GM19372 (cell line): Measurements from ENCODE around the gene COQ8A.
"Not testable (repeated sequence)": the region's sequence is repeated elsewhere in the genome, so short reads cannot be mapped to it uniquely, and the experiment has no call there.

Experiments
- ATAC-seq: cut with Tn5 transposase; IDR thresholded peaks from one replicate; pipeline ENCODE4 v1.9.1; 2021; ENCODE audit warnings: mild to moderate bottlenecking, low read depth, moderate library complexity; ENCODE audit not compliant: unreplicated experiment

COQ8A gene

DNA sequence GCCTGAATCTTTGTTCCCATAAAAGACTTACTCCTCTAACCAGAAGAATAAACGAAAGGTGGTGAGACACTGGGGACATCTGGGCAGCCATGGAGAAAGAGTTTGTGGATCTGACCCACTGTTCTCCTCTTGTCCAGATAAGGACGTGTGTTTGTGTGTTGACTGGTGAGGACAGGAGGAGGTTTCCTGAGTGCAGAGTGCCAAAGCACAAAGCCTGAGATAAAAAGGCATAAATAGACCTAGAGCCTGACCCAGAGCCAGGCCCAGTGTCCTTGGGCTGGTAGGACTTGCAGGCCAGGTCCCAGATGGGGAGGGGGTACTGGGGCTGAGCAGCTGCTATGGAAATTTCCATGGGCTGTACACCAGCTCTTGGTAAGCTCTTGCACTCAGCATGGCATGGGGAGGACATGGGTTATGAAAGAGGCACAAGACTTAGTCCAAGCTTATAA, 19.6 kb upstream of the COQ8A start:
- no peak for ATAC-seq

DNA sequence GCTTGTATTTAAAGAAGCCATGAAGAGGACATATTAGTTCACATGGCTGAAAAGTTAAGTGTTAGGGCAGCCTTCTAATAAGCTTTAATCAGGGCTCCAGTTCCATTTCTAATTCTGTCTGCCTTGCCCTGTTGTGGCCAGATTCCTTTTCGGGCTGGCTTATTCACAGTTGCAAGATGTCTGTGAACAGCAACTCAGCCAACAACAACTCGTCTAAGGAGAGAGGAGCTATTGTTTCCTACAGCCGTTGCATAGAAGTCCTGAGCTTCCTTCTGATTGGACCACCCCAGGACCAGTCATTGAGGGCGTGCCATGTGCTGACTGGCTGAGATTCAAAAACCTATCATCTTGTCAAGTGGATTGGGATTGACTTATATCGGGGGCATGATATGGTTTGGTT, 18.6 kb upstream of the COQ8A start:
- no peak for ATAC-seq

DNA sequence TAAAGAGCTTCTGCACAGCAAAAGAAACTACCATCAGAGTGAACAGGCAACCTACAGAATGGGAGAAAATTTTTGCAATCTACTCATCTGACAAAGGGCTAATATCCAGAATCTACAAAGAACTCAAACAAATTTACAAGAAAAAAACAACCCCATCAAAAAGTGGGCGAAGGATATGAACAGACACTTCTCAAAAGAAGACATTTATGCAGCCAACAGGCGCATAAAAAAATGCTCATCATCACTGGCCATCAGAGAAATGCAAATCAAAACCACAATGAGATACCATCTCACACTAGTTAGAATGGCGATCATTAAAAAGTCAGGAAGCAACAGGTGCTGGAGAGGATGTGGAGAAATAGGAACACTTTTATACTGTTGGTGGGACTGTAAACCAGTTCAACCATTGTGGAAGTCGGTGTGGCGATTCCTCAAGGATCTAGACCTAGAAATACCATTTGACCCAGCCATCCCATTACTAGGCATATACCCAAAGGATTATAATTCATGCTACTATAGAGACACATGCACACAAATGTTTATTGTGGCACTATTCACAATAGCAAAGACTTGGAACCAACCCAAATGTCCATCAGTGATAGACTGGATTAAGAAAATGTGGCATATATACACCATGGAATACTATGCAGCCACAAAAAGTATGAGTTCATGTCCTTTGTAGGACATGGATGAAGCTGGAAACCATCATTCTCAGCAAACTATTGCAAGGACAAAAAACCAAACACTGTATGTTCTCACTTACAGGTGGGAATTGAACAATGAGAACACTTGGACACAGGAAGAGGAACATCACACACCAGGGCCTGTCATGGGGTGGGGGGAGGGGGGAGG, 10.6 kb upstream of the COQ8A start:
- ATAC-seq, result not testable (repeated sequence)

DNA sequence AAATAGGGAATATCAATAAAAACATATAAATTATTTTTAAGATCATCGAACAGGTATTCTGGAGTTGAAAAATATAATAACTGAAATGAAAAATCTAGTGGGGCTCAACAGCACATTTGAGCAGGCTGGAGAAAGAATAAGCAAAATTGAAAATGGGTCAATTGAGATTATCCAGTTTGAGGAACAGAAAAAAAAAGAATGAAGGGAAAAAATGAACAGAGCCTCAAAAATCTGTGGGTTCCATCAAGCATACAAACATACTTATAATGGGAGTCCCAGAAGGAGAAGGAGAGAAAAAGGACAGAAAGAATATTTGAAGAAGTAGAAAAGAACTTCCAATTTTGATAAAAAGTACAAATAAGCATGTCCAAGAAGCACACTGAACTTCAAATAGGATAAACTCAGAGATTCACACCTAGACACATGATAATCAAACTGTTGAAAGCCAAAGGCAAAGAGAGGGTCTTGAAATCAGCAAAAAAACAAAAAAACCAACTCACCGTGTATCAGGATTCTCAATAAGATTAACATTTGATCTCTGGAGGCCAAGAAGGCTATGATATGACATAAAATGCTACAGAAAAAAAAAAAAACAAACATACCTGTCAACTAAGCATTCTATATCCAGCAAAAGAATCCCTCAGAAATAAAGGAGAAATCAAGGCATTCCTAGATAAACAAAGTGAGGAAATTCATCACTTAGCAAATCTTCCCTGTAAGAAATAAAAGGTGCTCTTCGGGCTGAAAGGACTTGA, 5.4 kb upstream of the COQ8A start:
- ATAC-seq, result no peak

DNA sequence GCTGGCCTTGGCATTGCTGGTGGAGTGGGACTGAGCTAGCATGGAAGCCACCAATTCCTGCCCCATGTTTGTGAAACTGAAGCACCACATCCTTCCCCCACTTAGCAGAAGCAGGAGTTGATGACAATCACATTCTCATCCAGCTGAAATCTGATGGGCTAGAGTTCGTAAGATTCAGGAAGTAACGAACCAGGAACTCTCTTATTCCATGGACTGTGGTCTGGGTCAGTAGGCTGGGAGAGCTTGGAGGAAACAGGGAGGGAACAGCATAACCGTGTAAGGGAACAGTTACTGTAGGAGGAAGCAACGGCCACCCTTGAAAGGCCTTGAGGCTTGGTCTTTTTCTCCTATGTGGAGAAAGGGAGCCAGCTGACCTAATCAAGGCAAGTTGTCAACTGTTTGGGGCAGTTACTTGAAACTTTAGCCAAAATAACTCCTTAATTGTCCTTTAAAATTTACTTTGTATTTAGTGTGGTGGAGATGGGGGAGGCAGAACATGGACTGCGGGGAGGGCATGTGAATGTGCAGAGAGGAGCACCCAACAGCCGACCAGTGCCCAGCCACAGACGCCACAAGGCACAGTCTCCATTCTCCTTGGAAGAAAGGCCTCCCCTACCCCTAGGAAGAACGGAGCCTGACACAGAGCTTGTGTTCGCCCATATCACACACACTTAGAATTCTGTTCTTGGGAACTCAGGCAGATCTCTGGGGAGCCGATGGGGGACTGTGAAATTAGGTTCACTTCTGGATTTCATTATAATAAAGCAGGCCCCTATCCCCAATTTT, 2.0 kb upstream of the COQ8A start:
- no peak for ATAC-seq

DNA sequence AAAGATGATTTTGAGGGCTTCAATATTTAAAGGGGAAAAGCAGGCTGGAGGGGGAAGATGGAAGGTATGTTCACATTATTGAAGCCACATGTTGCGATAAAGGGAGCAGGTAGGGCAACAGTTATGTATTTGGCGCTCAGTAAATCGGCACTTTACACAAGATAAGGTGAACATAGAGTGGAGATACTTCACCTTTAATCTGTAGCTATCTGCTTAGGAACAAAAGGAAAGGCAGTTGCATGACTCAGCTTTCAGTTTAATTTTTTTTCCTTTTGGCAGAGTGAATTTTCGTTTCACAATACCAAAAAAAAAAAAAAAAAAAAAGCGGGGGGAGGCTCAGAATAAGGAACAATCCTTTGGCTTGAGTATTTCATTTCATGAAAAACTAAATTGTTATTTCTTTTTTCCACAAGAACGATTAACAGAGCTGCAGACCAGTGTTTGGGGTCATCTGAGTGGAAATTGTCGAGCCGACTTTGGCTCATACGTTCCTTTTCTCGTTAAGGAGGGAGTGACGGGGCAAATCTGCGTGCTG, 1.1 kb upstream of the COQ8A start:
- ATAC-seq, result no peak

DNA sequence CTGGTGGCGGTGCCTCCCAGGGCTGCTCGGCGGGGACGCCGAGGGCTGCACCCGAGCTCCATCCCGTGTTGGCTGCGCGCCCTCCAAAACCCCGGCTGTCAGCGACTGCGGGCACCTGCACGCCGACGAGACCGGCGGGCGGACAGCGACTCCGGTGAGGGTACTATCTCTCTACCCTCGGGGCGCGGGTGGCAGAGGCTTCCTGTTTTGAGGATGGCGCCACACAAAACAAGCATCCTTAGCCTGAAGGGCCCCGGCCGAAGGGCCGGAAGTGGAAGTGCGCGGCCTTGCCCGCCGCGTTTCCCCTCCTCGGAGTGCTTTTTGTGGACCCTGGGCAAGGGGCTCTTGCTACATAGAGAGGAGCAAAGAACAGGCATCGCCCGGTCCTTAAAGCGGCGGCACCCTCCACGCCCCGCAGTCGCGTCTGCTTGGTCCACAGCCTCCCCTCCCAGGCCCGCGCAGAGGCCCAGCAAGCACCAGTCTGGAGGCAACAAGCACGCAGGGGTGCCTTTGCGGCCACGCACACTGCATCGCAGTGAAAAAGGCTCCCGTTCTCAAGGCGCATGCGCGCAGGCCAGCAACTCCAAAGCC, 561 bp upstream of the COQ8A start:
- peak; percentile 27 for ATAC-seq

DNA sequence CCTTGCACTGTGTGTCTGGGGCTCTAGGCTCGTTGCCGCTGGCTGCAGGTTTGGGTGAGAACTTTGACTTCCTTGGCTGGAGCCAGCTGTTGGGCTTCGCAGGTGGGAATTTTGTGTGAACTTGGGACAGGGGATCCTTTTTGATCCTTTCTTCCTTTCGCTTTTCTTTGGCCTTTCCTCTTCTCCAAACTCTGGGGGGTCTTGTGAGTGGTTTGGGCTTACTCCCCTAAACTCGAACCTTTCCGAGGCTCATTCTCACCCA, 643 bp downstream of the COQ8A start:
- no peak for ATAC-seq

DNA sequence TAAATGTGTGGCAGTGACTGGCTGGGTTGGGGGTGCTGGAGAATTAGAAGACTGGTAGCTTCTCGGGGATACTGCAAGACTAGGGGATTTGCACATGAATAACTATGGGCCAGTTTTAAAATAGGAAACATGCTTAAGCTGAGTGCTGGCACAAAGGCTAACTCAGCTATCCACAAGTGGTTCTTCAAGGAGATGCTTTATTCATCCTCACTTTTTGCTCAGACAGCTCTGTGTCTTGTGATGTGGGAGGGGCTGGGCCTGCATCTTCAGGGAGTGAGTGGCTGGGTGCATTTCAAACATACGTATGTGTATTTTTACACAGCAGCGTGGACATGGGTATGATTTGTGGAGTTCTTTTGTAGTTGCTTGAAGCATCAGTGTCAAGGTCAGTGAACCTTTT, 2.3 kb downstream of the COQ8A start:
- ATAC-seq, result no peak

DNA sequence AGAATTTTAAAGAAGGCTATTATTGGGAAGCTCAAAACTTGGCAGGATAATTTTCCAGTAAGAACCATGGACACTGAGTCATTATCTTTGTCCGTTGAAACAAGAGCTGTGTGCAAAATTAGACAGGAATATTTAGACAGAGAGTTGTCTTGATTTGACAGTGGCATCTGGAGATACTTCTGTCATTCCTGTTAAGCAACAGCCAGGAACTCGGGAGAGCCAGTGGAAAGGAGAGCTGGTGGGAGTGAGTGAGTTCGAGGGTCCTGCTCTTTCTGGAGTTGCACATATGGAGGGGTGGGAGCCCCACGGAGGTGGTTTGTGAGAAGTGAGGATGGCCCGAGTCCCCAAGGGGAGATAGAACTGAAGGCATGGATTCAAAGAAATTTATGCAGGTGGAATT, 3.1 kb downstream of the COQ8A start:
- no peak for ATAC-seq

DNA sequence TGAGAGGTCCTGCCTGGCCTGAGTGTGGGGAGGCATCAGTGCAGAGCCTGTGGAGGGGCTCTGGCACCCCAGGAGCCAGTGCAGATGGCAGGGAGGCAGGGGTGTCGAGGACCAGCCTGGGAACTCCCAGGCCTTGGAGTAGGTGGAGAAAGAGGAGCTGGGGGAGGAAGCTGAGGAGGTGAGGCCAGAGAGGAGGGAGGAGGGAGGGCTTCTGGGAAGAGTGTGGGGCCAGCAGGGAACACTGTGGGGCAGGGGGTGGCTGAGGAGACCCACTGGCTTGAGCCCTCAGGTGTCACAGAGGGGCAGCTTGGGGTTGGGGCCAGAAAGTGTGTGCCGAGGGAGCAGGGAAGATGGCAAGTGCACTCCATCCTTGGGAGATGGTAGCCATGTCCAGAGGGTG, 3.8 kb downstream of the COQ8A start:
- ATAC-seq, result no peak

DNA sequence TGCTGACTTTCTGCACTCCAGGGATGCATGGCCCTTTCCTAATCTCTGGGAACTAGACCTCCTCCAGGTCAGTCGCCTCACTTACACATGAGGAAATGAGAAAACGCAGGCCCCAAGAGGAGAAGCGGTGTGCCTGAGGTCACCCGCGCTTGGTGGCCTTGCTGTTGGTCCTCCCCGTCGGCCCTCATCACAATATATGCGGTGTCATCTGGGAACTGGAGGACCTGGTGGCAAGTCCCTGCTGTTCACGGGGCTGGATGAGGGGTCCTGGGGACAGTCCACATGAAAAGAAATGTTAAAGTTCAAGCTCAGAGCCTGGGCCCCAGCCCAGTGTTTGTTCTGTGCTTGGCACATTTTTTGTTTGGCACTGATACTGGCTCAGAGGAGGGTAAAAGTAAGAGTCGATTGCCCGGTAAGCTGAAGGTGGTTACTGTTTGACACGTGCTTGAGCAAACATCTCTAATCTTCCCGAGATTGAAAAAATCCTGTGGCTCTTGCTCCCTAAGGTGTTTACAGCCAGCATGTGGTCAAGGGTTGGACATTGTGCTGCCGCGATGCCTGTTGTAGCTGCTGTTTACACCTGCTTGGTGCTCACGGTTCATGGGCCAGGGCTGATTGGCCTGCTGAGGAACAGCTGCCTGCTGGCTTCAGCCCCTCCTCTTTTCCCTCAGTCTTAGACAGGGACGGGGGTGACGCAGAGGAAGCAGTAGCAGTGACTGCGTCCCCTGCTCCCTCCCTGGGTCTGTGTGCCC, 5.2 kb downstream of the COQ8A start:
- ATAC-seq, result no peak

DNA sequence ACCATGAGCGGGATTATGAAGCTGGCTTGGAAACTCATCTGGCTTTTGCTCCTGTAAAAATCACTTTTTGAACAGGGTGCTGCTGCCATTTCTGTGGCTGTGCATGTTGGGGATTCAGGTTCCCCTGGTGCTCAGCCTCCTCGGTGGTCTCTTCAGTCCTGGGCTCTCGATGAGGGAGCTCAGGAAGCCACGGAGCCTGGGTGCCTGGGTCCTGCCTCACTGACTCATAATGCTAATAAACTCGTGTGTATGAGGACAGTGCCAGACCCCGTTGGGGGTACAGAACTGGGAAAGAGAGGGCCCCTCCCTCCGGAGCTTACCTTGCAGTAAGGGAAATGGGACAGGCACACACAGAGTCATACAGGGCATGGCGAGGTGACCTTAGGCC, 5.8 kb downstream of the COQ8A start:
- no peak for ATAC-seq

DNA sequence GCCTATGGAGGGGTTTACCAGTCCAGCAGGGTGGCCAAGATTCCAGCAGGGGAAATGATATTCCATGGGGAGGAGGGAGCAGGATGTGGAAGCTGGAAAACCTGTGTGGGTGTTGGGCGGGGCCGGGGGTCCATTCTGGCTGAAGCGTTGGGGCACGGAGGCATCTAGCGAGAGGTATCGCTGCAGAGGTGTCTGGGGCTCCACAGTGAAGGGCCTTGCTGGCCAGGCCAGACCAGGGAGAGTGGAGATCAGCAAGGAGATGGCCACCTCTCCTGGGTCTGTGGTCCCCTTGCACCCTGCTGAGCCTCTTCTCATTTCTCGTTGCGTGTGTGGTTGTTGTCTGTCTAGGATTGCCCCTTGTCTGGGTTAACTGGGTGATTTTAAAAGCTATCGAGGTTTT, 6.2 kb downstream of the COQ8A start:
- ATAC-seq, result no peak

DNA sequence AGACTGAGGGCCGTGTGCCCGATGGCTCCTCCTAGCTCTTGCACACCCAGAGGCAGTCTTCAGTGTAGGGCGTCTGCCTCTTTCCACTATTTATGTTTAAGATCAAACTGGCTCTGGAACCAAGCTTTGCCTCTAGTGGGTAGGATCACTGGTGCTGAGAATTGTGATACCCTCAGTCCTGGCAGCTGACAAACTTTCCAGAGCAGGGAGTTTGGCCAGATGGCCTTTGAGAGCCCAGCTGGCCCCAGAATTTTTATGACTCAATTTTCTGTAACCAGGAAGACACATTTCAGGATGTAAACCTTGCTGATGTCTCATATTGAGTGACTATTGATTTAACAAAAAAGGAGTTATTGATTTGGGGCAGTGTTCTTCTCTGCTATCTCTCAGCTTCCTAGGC, 6.7 kb downstream of the COQ8A start:
- ATAC-seq, result no peak

DNA sequence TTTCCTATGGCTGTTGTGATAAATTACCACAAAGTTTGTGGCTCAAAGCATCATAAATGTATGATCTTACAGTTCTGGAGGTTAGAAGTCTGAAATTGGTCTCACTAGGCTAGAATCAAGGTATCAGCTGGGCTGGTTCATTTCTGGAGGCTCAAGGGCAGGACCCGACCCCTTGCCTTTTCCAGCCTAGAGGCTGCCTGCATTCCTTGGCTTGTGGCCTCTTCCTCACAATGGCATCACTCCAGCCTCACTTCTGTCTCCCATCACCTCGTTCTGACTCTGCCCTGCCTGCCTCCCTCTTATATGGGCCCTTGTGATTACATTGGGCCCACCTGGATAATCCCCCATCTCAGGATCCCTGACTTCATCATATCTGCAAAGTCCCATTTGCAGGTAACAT, 8.0 kb downstream of the COQ8A start:
- no peak for ATAC-seq

DNA sequence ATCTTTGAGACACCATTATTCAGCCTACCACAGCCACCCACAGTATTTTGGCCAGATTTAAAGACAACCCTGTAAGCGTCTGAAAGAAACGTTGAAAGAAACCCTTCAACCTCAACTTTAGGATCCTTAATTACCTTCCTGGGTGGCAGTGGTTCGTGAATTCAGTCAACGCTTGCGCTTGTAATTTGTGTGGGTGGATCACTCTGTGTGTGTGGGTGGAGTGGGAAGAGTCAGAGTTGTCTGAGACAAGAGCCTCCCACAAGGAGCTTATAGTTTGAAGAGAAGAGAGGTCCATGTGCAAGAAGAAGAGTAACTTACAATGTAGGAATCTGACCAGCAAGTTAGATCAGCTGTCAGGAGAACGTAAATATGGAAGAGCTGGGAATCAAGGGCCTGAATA, 8.4 kb downstream of the COQ8A start:
- ATAC-seq, result no peak

DNA sequence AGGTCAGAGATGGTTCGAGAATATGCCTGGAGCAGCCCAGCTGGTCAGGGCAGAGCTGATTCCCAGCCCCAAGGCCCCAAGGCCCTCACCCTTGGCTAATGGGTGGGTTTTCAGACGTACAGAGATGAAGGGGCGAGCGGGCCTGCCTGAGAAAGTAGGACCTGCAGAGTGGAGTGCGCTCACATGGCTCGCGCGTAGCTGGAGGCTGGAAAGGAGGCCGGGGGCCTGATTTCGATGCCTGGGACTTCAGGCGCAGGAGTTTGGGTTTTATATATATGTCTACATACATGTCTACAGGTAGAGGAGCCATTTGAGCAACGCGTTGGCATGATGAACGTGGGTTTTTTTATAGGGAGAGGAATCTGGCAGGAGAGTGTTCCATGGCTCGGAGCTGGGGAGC, 8.9 kb downstream of the COQ8A start:
- no peak for ATAC-seq

DNA sequence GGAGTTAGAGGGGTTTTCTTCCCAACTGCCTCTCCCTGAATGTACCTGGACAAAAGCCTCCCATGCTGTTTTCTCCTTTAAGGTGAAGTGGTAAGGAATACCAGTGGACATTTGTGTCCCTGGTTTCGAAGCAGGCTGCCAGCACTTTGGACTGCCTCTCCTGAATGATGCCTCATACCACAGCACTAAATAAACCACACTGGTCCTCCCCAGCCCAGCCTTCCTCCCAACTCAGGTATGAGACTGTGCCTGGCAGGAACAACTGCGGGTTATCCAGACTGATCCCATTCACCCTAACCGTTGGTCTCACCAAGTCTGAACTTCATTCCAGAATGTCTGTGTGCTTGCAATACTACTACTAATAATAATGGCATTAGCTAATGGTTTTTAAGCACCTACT, 9.3 kb downstream of the COQ8A start:
- no peak for ATAC-seq

DNA sequence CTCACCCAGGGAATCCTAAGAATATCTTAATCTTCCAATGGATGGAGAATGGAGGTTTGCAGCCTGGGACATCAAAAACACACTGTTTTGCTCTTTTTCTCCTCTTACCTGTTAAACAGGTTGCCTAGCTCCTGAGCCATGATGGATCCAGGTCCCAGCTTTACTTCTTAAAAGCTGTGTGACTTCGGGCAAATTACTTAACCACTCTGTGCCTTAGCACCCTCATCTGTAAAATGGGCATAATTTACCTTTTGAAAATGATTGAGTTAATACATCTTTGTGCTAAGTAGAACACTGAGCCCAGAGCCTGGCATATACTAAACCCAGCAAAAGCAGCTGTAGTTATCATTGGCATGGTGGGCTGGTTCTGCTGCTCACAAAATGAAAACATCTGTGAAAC, 10.2 kb downstream of the COQ8A start:
- ATAC-seq, result no peak
